Measurements from ENCODE around the gene MYO10.
"Not testable (repeated sequence)": the region's sequence is repeated elsewhere in the genome, so short reads cannot be mapped to it uniquely, and the experiment has no call there.

The MYO10 gene

GRCh38 chr5:16777432-16777831, 158.7 kb downstream of the MYO10 start:
- no peak overlapping the region for H3K27ac Mint-ChIP-seq
- H3K4me3 Mint-ChIP-seq, result no peak overlapping the region
- no peaks in the 10 kb centered on the region for H3K9me3 Mint-ChIP-seq
- DNase-seq (no peak), ATAC-seq (peak; percentile 7)
- no peaks in the 10 kb centered on the region for H3K36me3 Mint-ChIP-seq (ENCODE audit: low read depth)
- peaks cover 2% of the 10 kb centered on the region for H3K27me3 Mint-ChIP-seq
- no peaks in the 10 kb centered on the region for H3K4me1 Mint-ChIP-seq

GRCh38 chr5:16776611-16777251, 159.4 kb downstream of the MYO10 start:
- no peaks in the 10 kb centered on the region for H3K9me3 Mint-ChIP-seq
- H3K4me1 Mint-ChIP-seq, result no peaks in the 10 kb centered on the region
- H3K27ac Mint-ChIP-seq, result no peak overlapping the region
- no peak overlapping the region for H3K4me3 Mint-ChIP-seq
- no peaks in the 10 kb centered on the region for H3K36me3 Mint-ChIP-seq (ENCODE audit: low read depth)
- H3K27me3 Mint-ChIP-seq, result peaks cover 2% of the 10 kb centered on the region
- DNase-seq, result no peak
- ATAC-seq, result no peak

DNA sequence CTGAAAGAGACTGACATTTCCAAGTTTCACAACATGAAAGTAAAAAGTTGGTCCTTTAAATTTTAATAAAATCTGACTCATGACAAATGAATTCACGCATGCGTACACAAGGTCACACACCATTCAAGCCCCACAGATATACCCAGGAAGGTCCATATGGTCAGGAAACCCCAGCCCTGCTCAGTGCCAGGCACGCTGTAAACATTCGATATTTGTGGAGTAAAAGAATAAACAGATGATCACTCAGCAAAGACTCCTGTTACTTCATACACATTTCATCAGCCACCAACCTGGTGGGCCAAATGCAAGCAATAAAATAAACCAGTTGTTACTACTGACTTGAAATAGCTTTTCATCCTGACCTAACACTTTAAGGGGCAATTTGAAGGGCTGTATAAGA, 161.3 kb downstream of the MYO10 start:
- Mint-ChIP-seq H3K27me3 (no peaks in the 10 kb centered on the region), H3K9me3 (no peaks in the 10 kb centered on the region), H3K27ac (no peak overlapping the region), H3K4me1 (no peaks in the 10 kb centered on the region), H3K36me3 (ENCODE audit: low read depth) (no peaks in the 10 kb centered on the region), H3K4me3 (no peak overlapping the region)
- ATAC-seq, result no peak
- DNase-seq, result no peak

- DNase-seq, result no peak
- no peaks in the 10 kb centered on the region for H3K36me3 Mint-ChIP-seq (ENCODE audit: low read depth)
Observed at GRCh38 chr5:16773991-16774390, 162.1 kb downstream of the MYO10 start.

GRCh38 chr5:16772556-16772955, 163.5 kb downstream of the MYO10 start:
- DNase-seq, result no peak
- ATAC-seq, result no peak
- Mint-ChIP-seq H3K27me3 (no peaks in the 10 kb centered on the region), H3K4me3 (no peak overlapping the region), H3K9me3 (no peaks in the 10 kb centered on the region), H3K36me3 (ENCODE audit: low read depth) (no peaks in the 10 kb centered on the region), H3K27ac (no peak overlapping the region), H3K4me1 (no peaks in the 10 kb centered on the region)

More at GRCh38 chr5:16773991-16774390, 162.1 kb downstream of the MYO10 start:
- H3K4me1 Mint-ChIP-seq, result no peaks in the 10 kb centered on the region
- no peak for ATAC-seq
- no peak overlapping the region for H3K27ac Mint-ChIP-seq
- H3K27me3 Mint-ChIP-seq, result no peaks in the 10 kb centered on the region
- no peak overlapping the region for H3K4me3 Mint-ChIP-seq
- no peaks in the 10 kb centered on the region for H3K9me3 Mint-ChIP-seq

DNA sequence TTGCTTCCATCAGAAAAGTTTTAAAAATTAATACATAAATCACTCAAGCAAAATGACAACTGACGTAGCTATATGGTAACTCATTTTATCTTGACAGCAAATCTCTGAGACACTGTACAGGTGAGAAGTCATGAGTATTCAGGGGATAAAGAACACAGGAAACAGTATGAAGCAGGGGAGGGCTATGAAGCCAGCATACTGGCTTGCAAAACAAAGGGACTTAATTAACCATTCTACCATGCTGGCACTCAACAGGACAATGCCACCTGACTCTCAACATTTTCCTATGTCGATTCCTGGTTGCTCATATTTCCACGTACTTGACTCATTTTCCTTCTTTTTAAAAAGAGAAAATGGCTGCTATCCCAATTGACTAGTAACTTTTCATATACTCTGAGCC, 167.9 kb downstream of the MYO10 start:
- no peak for DNase-seq
- ATAC-seq, result no peak
- H3K4me3 Mint-ChIP-seq, result no peak overlapping the region
- no peaks in the 10 kb centered on the region for H3K27me3 Mint-ChIP-seq
- H3K36me3 Mint-ChIP-seq (ENCODE audit: low read depth), result no peaks in the 10 kb centered on the region
- H3K4me1 Mint-ChIP-seq, result no peaks in the 10 kb centered on the region
- no peaks in the 10 kb centered on the region for H3K9me3 Mint-ChIP-seq
- H3K27ac Mint-ChIP-seq, result no peak overlapping the region

DNA sequence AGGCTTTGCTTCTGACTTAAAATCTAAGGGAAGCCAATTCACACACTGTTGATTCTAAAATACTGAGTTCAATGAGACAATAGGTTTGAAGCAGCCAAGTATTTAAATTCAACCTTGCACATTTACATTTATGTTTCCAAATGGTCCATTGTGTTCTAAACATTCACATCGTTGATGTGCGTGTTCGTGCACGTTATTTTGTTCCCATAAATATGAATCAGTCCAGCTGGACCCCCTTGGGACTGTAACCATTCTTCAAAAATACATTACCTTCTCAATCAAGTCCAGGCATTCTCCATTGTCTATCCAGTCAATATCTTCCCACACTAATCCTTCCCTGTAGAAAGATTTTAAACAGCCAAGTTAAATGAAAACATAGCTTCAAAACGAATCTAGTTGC, 172.9 kb downstream of the MYO10 start:
- no peak for DNase-seq

DNA sequence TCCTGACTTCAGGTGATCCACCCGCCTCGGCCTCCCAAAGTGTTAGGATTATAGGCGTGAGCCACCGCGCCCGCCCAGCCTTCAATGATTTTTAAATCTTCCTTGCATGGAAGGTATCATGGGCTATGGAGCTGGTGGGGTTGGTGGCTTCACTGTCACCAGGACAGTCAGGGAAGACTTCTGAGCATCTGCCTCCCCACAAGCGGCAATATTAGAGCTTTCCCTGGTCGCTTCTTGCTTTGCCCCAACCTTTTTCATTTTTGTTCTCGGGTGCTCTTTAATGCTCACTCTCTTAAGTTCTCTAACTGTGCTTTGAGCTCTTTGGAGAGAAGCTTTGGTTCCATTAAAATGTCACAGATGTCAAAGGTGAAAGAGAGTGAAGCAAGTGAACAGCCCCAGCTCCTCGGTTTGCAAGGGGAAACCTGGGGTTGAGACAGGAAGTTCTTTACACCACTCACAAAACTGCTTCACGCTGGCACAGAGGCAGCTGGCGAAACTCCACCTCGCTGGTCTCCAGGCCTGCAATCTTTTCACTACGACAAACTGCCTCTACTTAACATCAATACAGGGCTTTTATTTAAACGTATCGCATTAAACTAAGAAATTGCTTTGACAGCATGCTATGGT, 176.8 kb downstream of the MYO10 start:
- H3K4me1 Mint-ChIP-seq, result peaks cover 6% of the 10 kb centered on the region
- no peaks in the 10 kb centered on the region for H3K36me3 Mint-ChIP-seq (ENCODE audit: low read depth)
- H3K27me3 Mint-ChIP-seq, result no peaks in the 10 kb centered on the region
- ATAC-seq (peak; percentile 85), DNase-seq (peak; percentile 13)
- no peaks in the 10 kb centered on the region for H3K9me3 Mint-ChIP-seq
- H3K27ac Mint-ChIP-seq, result peak overlapping the region; percentile 17
- H3K4me3 Mint-ChIP-seq, result no peak overlapping the region

More for the DNA sequence above, 172.9 kb downstream of the MYO10 start:
- H3K4me1 Mint-ChIP-seq, result peaks cover 6% of the 10 kb centered on the region
- no peak overlapping the region for H3K27ac Mint-ChIP-seq
- ATAC-seq, result no peak
- no peaks in the 10 kb centered on the region for H3K9me3 Mint-ChIP-seq
- H3K4me3 Mint-ChIP-seq, result no peak overlapping the region
- no peaks in the 10 kb centered on the region for H3K36me3 Mint-ChIP-seq (ENCODE audit: low read depth)
- no peaks in the 10 kb centered on the region for H3K27me3 Mint-ChIP-seq

GRCh38 chr5:16757989-16758501, 178.0 kb downstream of the MYO10 start:
- H3K27me3 Mint-ChIP-seq, result no peaks in the 10 kb centered on the region

GRCh38 chr5:16757577-16757976, 178.5 kb downstream of the MYO10 start:
- DNase-seq; H3K4me3 Mint-ChIP-seq; ATAC-seq; H3K27me3 Mint-ChIP-seq; H3K36me3 Mint-ChIP-seq (ENCODE audit: low read depth); H3K27ac Mint-ChIP-seq; H3K4me1 Mint-ChIP-seq; H3K9me3 Mint-ChIP-seq: not testable (repeated sequence)

More at GRCh38 chr5:16757989-16758501, 178.0 kb downstream of the MYO10 start:
- ATAC-seq (no peak), DNase-seq (no peak)
- Mint-ChIP-seq H3K9me3 (no peaks in the 10 kb centered on the region), H3K36me3 (ENCODE audit: low read depth) (no peaks in the 10 kb centered on the region), H3K4me3 (no peak overlapping the region), H3K4me1 (peaks cover 6% of the 10 kb centered on the region), H3K27ac (no peak overlapping the region)

GRCh38 chr5:16757146-16757545, 178.9 kb downstream of the MYO10 start:
- peaks cover 6% of the 10 kb centered on the region for H3K4me1 Mint-ChIP-seq
- ATAC-seq (no peak), DNase-seq (no peak)
- H3K9me3 Mint-ChIP-seq, result no peaks in the 10 kb centered on the region
- no peaks in the 10 kb centered on the region for H3K27me3 Mint-ChIP-seq
- no peaks in the 10 kb centered on the region for H3K36me3 Mint-ChIP-seq (ENCODE audit: low read depth)
- no peak overlapping the region for H3K27ac Mint-ChIP-seq
- H3K4me3 Mint-ChIP-seq, result no peak overlapping the region

- Mint-ChIP-seq H3K9me3 (no peaks in the 10 kb centered on the region), H3K27me3 (no peaks in the 10 kb centered on the region), H3K4me1 (peaks cover 6% of the 10 kb centered on the region), H3K36me3 (ENCODE audit: low read depth) (no peaks in the 10 kb centered on the region), H3K4me3 (no peak overlapping the region), H3K27ac (no peak overlapping the region)
- ATAC-seq, result no peak
- DNase-seq, result no peak
Observed at GRCh38 chr5:16756692-16757091, 179.4 kb downstream of the MYO10 start.

DNA sequence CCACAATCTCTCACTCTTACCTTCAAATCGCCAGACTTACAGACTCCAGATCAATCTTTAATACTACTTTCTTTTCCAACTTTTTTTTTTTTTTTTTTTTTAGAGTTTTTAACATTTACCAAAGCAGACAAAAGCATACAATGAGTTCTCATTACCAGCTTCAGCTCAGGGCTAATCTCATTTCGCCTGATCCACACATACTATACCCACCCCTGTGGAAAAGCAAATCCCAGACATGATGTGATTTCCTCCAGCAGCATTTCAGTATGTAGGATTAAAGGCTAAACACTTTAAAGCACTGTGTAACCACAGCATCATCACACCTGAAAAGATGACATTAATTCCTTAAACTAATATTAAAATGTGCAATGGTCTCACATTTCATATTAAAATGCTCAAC, 180.4 kb downstream of the MYO10 start:
- H3K36me3 Mint-ChIP-seq (ENCODE audit: low read depth), result no peaks in the 10 kb centered on the region
- DNase-seq (no peak), ATAC-seq (no peak)
- H3K4me1 Mint-ChIP-seq, result peaks cover 6% of the 10 kb centered on the region
- no peak overlapping the region for H3K27ac Mint-ChIP-seq
- no peak overlapping the region for H3K4me3 Mint-ChIP-seq
- H3K27me3 Mint-ChIP-seq, result no peaks in the 10 kb centered on the region
- H3K9me3 Mint-ChIP-seq, result no peaks in the 10 kb centered on the region

- Mint-ChIP-seq H3K9me3 (no peaks in the 10 kb centered on the region), H3K4me3 (no peak overlapping the region), H3K27ac (no peak overlapping the region), H3K4me1 (peaks cover 6% of the 10 kb centered on the region), H3K27me3 (no peaks in the 10 kb centered on the region), H3K36me3 (ENCODE audit: low read depth) (no peaks in the 10 kb centered on the region)
- ATAC-seq (no peak), DNase-seq (no peak)
Observed at GRCh38 chr5:16754601-16755000, 181.5 kb downstream of the MYO10 start.

DNA sequence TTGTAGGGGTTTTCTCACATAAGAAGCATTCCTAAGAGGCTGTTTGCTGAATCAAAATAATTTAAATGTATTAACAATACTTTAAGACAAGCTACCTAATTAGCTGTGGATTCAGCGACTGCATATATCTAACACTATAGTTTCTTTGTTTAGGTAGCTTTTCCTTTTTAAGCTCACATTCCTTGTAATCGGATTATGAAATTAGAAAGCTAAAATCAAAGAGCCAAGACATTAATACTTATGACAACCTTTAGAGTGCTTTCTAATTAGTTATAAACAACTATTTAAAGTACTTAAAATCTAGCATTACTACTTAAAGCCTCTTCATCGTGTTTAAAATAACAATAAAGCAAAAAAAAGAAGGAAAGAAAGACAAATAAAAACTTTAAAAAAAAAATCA, 182.0 kb downstream of the MYO10 start:
- Mint-ChIP-seq H3K27ac (no peak overlapping the region), H3K9me3 (no peaks in the 10 kb centered on the region), H3K4me3 (no peak overlapping the region), H3K4me1 (peaks cover under 1% of the 10 kb centered on the region), H3K27me3 (no peaks in the 10 kb centered on the region), H3K36me3 (ENCODE audit: low read depth) (no peaks in the 10 kb centered on the region)
- ATAC-seq (no peak), DNase-seq (no peak)

Measured in activated naive CD8-positive, alpha-beta T cell treated with anti-CD3 and anti-CD28 coated beads, Interleukin-2, amount 50 U/mL, for 24 hours (primary cell).